T-helper 2 cell (primary cell): ENCODE data around the gene ZNF677.
"Not testable (repeated sequence)": the region's sequence is repeated elsewhere in the genome, so short reads cannot be mapped to it uniquely, and the experiment has no call there.

ENCODE experiments used
- DNase-seq, 5 experiments: peaks; one replicate each; pipeline versions ENCODE4 v3.0.0 to v3.0.0-alpha.2; 2012 to 2022

Gene ZNF677

DNA sequence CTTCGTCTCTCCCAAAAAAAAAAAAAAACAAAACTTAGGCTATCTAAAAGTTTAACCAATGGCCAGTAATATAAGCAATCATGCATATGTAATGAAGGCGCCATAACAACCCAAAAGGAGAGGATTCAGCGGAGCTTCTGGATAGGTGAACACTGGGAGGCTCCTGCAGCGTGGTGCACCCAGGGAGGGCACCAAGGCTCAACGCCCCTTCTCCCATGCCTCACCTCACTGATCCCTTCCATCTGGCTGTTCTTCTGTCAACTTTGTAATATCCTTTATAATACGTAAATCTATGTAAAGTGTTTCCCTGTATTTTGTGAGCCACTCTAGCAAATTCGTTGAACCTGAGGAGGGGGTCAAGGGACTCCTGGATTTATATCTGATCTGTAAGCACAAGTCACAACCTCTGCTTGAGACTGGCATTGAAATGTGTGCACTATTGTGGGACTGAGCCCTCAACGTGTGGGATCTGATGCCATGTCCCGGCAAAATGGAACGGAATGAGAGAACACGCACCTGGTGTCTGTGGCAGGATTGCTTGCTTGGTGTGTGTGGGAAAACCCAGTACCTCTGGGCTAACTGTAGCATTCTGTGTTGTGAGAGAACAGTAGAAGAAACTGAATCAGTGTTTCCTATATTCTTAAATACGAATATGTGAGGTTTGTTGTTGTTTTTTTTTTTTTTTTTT is 61.0 kb downstream of the ZNF677 start:
- DNase-seq: no peak

DNA sequence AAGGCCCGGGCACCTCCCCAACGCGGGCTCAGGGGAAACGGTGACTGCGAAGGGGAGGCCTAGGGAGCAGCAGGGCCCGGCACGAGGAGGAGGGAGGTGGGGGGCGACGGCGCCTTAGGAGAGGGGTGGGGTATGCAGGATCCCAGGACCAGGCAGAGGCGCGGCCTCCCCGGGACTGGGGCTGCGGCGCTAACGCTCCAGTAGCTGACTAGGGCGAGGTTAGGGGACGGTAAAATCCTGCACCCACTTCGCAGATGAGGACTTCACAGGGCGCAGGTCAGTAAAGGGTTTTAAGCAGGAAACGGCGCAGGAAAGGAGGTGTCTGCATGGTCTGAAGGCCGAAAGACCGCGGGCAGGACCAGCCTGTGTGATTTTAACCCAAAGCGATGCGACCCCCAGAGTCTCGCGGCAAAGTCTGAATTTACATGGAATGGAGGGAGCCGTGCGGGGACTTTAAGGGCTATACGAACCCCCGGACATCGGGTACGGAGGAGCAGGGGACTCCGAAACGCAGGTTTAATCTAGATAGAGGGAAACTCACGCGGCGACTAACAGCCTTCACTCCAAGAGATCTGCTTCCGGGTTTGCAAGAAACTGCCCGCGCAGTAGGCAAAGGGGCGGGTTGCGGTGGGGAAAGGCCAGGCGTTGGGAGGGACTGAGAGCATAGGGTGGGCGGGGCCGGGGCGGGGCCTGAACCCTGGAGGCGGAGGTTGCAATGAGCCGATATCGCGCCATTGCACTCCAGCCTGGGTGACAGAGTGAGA is 61.7 kb downstream of the ZNF677 start, which contains the start of gene ZNF665:
Gene ZNF665, minus strand, starts transcription at position 588 of the 764 bp plus-strand sequence. CDS start 10,460 bp downstream, outside the sequence.
- peak; percentile 49 to 91 (median 71) for DNase-seq

DNA sequence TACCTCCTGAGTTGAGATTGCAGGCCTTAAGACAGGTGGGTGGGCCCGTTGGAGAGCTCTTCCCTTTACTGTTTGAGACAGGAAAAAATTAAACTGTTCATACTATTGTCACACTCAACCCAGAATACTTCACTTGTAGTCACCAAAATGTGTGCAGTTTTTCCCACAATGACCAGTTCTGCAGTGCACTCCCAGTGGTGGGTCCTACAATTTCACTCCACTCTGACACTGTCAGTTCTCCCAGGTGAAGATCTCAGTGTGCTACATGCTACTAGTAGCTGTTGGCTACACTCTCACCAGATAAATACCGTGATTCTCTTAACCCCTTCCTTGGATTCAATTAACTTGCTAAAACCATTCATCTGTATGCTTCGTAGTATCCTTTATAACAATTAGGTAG is 64.4 kb downstream of the ZNF677 start:
- no peak for DNase-seq

DNA sequence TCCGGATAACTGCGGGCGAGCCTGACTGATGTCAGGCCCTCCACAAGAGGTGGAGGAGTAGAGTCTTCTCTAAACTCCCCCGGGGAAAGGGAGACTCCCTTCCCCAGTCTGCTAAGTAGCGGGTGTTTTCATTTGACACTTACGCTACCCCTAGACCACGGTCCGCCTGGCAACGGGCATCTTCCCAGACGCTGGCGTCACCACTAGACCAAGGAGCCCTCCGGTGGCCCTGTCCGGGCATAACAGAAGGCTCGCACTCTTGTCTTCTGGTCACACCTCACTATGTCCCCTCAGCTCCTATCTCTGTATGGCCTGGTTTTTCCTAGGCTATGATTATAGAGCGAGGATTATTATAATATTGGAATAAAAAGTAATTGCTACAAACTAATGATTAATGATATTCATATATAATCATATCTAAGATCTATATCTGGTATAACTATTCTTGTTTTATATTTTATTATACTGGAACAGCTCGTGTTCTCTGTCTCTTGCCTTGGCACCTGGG is 64.9 kb downstream of the ZNF677 start:
- DNase-seq: not testable (repeated sequence)
